ENCODE results near the gene KLF16. TPM values are rescaled to one million over a fixed set of nuclear protein-coding genes. Genes with fewer than 3 reads are reported as not detected.
A peak's percentile ranks its signal among the peaks of the same experiment; 100 is the strongest.

KLF16 gene
- total RNA-seq, 1 experiment from 2014 or later: 45.5 TPM

DNA sequence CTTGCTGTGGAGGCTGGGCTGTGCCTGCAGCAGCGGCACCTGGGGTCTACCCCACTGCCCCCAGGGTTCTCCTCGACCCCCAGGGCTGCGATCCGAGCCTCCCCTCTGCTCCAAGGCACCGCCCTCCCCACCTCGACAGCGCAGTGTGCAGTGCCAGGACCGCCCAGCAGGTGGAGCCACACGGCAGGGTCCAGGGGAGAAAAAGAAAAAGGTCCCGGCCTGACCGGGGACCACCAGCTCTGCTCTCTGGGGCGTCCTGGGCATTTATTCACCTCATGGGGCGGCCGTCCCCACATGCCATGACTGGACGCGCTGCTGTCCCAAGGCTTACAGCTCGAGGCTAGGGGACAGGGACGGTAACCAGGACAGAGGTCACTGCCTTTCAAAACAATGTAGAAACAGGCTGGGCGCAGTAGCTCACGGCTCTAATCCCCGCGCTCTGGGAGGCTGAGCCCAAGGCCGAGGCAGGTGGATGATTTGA is 25.7 kb downstream of the KLF16 start:
- DNase-seq (ENCODE audit: unreplicated experiment): peak; percentile 41
- Mint-ChIP-seq H3K9me3 (ENCODE audit: unreplicated experiment) (no peaks in the 10 kb centered on the region), H3K4me1 (ENCODE audit: insufficient read depth, unreplicated experiment) (no peaks in the 10 kb centered on the region), H3K4me3 (ENCODE audit: unreplicated experiment) (no peak overlapping the region), H3K36me3 (ENCODE audit: insufficient read depth, unreplicated experiment) (peaks cover 25% of the 10 kb centered on the region), H3K27ac (ENCODE audit: low read depth, unreplicated experiment) (no peak overlapping the region), H3K27me3 (ENCODE audit: insufficient read depth, unreplicated experiment) (no peaks in the 10 kb centered on the region)
- TF ChIP-seq, protein P1, sequence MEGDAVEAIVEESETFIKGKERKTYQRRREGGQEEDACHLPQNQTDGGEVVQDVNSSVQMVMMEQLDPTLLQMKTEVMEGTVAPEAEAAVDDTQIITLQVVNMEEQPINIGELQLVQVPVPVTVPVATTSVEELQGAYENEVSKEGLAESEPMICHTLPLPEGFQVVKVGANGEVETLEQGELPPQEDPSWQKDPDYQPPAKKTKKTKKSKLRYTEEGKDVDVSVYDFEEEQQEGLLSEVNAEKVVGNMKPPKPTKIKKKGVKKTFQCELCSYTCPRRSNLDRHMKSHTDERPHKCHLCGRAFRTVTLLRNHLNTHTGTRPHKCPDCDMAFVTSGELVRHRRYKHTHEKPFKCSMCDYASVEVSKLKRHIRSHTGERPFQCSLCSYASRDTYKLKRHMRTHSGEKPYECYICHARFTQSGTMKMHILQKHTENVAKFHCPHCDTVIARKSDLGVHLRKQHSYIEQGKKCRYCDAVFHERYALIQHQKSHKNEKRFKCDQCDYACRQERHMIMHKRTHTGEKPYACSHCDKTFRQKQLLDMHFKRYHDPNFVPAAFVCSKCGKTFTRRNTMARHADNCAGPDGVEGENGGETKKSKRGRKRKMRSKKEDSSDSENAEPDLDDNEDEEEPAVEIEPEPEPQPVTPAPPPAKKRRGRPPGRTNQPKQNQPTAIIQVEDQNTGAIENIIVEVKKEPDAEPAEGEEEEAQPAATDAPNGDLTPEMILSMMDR (IDR thresholded peaks at IDR 0.05; ENCODE audit: unreplicated experiment): peak; percentile 93
- intact Hi-C loops (cut with micrococcal nuclease): no loop called here
- no TSS peak for BruUV-seq (replicated peaks)
- CTCF ChIA-PET: interaction anchor here (0.5 to 7.3 kb wide), 22 partner anchors 9 to 1859 kb away, joined by 3 to 57 read pairs (median 4); partner anchors contain the start of gene REXO1
- POLR2A ChIA-PET: no interaction called here

DNA sequence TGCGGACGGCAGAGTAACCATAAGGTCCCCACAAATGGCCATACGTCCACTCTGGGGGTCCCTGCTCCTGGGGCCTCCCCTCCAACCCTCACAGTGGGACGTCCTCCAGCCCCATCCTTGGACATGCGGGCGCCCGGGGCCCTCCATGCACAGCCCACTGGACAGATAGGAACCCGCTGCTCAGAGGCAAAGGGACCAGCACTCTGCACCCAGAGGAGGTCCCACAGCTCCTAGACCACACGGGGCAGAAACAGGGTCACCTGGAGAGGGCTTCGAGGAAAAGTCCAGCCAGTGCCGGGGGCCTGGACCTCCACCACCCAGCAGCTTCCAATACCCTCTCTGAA is 26.2 kb downstream of the KLF16 start:
- DNase-seq (ENCODE audit: unreplicated experiment): no peak
- no peaks in the 10 kb centered on the region for H3K27me3 Mint-ChIP-seq (ENCODE audit: insufficient read depth, unreplicated experiment)
- H3K27ac Mint-ChIP-seq (ENCODE audit: low read depth, unreplicated experiment): no peak overlapping the region
- intact Hi-C loops (cut with micrococcal nuclease): no loop called here
- TF ChIP-seq, protein P1 (IDR thresholded peaks at IDR 0.05; ENCODE audit: unreplicated experiment): no peak
- no peaks in the 10 kb centered on the region for H3K4me1 Mint-ChIP-seq (ENCODE audit: insufficient read depth, unreplicated experiment)
- peaks cover 27% of the 10 kb centered on the region for H3K36me3 Mint-ChIP-seq (ENCODE audit: insufficient read depth, unreplicated experiment)
- no peaks in the 10 kb centered on the region for H3K9me3 Mint-ChIP-seq (ENCODE audit: unreplicated experiment)
- ChIA-PET POLR2A (no interaction called here), CTCF (interaction anchor here (0.6 to 7.3 kb wide), 14 partner anchors 9 to 265 kb away, joined by 3 to 57 read pairs (median 4); no protein-coding TSS in a partner anchor)
- BruUV-seq (replicated peaks): no TSS peak
- H3K4me3 Mint-ChIP-seq (ENCODE audit: unreplicated experiment): no peak overlapping the region

DNA sequence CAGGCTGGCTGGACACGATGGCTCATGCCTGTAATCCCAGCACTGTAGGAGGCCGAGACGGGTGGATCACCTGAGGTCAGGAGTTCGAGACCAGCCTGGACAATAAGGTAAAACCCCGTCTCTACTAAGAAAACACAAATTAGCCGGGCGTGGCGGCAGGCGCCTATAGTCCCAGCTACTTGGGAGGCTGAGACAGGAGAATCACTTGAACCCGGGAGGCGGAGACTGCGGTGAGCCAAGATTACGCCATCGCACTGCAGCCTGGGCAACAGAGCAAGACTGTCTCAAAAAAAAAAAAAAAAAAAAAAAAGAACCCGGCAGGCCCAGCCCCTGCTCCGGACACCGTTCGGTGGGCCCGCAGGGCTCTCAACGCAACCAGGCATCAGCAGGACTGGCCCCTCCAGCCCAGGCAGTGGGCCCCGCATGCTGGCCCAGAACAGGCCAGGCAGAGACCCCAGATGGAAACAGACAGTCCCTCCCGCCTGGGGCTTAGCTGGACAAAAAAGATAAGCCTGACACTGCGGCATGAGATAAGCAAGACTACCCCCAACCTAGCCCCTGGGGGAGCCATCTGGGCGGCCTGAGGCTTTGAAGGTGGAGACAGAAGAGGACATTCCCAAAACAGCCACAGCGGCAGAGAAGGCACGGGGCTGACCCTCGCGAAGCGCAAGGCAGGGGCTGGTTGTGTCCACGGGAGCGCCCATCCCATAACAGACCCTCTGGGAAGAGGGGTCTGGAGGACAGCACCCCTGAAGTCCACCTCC is 26.7 kb downstream of the KLF16 start:
- intact Hi-C loops (cut with micrococcal nuclease): no loop called here
- BruUV-seq (replicated peaks): no TSS peak
- ChIA-PET POLR2A (no interaction called here), CTCF (interaction anchor here (0.6 to 7.3 kb wide), 9 partner anchors 8 to 264 kb away, joined by 3 to 57 read pairs (median 5); no protein-coding TSS in a partner anchor)
- Mint-ChIP-seq H3K9me3 (ENCODE audit: unreplicated experiment) (no peaks in the 10 kb centered on the region), H3K27me3 (ENCODE audit: insufficient read depth, unreplicated experiment) (no peaks in the 10 kb centered on the region), H3K4me3 (ENCODE audit: unreplicated experiment) (no peak overlapping the region), H3K27ac (ENCODE audit: low read depth, unreplicated experiment) (no peak overlapping the region), H3K4me1 (ENCODE audit: insufficient read depth, unreplicated experiment) (no peaks in the 10 kb centered on the region), H3K36me3 (ENCODE audit: insufficient read depth, unreplicated experiment) (peaks cover 22% of the 10 kb centered on the region)
- TF ChIP-seq, protein P1 (IDR thresholded peaks at IDR 0.05; ENCODE audit: unreplicated experiment): no peak
- DNase-seq (ENCODE audit: unreplicated experiment): no peak

DNA sequence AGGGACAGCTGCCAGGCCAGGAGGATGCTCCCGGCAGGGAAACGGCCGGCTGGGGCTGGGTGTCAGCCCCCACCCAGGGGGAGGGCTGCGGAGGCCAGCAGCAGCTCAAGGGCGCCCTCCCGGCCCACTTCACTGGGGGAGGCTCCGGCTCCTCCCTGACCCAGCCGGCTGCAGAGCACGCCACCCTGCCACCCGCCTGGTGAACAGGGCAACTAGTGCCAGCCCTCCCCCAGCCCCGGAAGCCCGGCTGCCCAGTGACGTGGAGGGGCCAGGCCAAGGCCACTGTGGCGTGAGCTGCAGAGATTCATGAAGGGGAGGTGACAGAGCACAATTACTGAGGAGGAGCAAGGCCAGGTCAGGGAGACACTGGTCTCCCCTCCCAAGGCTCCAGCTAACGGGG is 29.8 kb downstream of the KLF16 start:
- H3K27ac Mint-ChIP-seq (ENCODE audit: low read depth, unreplicated experiment): no peak overlapping the region

More for the DNA sequence above, 29.8 kb downstream of the KLF16 start:
- DNase-seq (ENCODE audit: unreplicated experiment): no peak
- H3K4me3 Mint-ChIP-seq (ENCODE audit: unreplicated experiment): no peak overlapping the region
- no peaks in the 10 kb centered on the region for H3K4me1 Mint-ChIP-seq (ENCODE audit: insufficient read depth, unreplicated experiment)
- no peaks in the 10 kb centered on the region for H3K27me3 Mint-ChIP-seq (ENCODE audit: insufficient read depth, unreplicated experiment)
- intact Hi-C loops (cut with micrococcal nuclease): no loop called here
- H3K9me3 Mint-ChIP-seq (ENCODE audit: unreplicated experiment): no peaks in the 10 kb centered on the region
- no TSS peak for BruUV-seq (replicated peaks)
- TF ChIP-seq, protein P1 (IDR thresholded peaks at IDR 0.05; ENCODE audit: unreplicated experiment): no peak
- POLR2A ChIA-PET: interaction anchor here (0.6 kb wide), 1 partner anchor 301 kb away, joined by 3 read pairs; no protein-coding TSS in a partner anchor
- peaks cover 27% of the 10 kb centered on the region for H3K36me3 Mint-ChIP-seq (ENCODE audit: insufficient read depth, unreplicated experiment)
- CTCF ChIA-PET: interaction anchor here (0.5 kb wide), 1 partner anchor 10 kb away, joined by 6 read pairs; no protein-coding TSS in a partner anchor
